Measurements from ENCODE around the gene ECSIT. TPM values are rescaled to one million over a fixed set of nuclear protein-coding genes. Genes with fewer than 3 reads are reported as not detected.

ECSIT gene
- polyA plus RNA-seq, 1 of the 3 experiments (the other 2 are of a cell fraction), result 43.8 TPM

- TF ChIP-seq USF2 (IDR thresholded peaks at IDR 0.05; ENCODE audit: borderline replicate concordance, low read depth, low read length), result no peak
- TF ChIP-seq EZH2phosphoT487 (IDR thresholded peaks at IDR 0.05; ENCODE audit: borderline replicate concordance, low read depth), result no peak
- TF ChIP-seq RAD21 (IDR thresholded peaks at IDR 0.05; ENCODE audit: low read length), result no peak
These were observed 25.2 kb upstream of the ECSIT start (continued) for GRCh38 chr19:11554160-11554559.

- Histone ChIP-seq H3K4me3 (ENCODE audit: low read depth in 2 of 2, low read length in 1 of 2) (no peak overlapping the region), H3F3A (replicated peaks; ENCODE audit: insufficient read depth) (no peaks in the 10 kb centered on the region), H3K9me3 (no peaks in the 10 kb centered on the region), H3K27me3 (ENCODE audit: insufficient read depth) (no peaks in the 10 kb centered on the region), H3K36me3 (replicated peaks in 1 of 2; ENCODE audit: control insufficient read depth in 1 of 2, insufficient read depth in 2 of 2, low read length in 1 of 2) (peaks cover 3 to 21% of the 10 kb centered on the region in 2 experiments), H2AFZ (ENCODE audit: low read depth) (no peak overlapping the region), H3K4me2 (no peak overlapping the region), H3K79me2 (ENCODE audit: insufficient read depth) (peaks cover 36% of the 10 kb centered on the region), H3K27ac (ENCODE audit: low read depth in 2 of 2, low read length in 1 of 2) (no peak overlapping the region), H4K20me1 (ENCODE audit: insufficient read depth) (peaks cover 21% of the 10 kb centered on the region), H3K9ac (no peak overlapping the region), H3K4me1 (ENCODE audit: control insufficient read depth in 1 of 2, insufficient read depth in 2 of 2, low read depth in 1 of 2, low read length in 1 of 2) (peaks cover 2 to 5% of the 10 kb centered on the region in 2 experiments; a peak in 1 of 4 replicates), H3K9me2 (no peaks in the 10 kb centered on the region)
- 94% methylated on average over 20 of the region's 20 CpGs for WGBS (ENCODE audit: low lambda C conversion rate)
- ChIA-PET POLR2A (interaction anchor here (1.2 kb wide), 1 partner anchor 45 kb away, joined by 3 read pairs; no protein-coding TSS in a partner anchor), CTCF (interaction anchor here (0.7 to 2.0 kb wide), 5 partner anchors 8 to 117 kb away, joined by 3 to 10 read pairs (median 5); partner anchors contain the start of gene PRKCSH)
- DNase-seq, result no peak
- no peak for TF ChIP-seq ZBTB33 (IDR thresholded peaks at IDR 0.05; ENCODE audit: borderline replicate concordance, low read depth)
- no peak for TF ChIP-seq NFIC (IDR thresholded peaks at IDR 0.05; ENCODE audit: borderline replicate concordance)
- TF ChIP-seq RFX5 (IDR thresholded peaks at IDR 0.05; ENCODE audit: low read length), result no peak
- no peak for TF ChIP-seq MEF2A (IDR thresholded peaks at IDR 0.05; ENCODE audit: borderline replicate concordance, low read depth)
- no peak for TF ChIP-seq FOXM1 (IDR thresholded peaks at IDR 0.05; ENCODE audit: low read depth)
- no peak for TF ChIP-seq GATA2 (CRISPR knock-in tag; IDR thresholded peaks at IDR 0.05)
- TF ChIP-seq RAD21 (IDR thresholded peaks at IDR 0.05; ENCODE audit: low read length), result no peak
- no peak for TF ChIP-seq TAF1 (IDR thresholded peaks at IDR 0.05; ENCODE audit: borderline replicate concordance, low read depth, low read length)
- no peak for TF ChIP-seq CTCF (IDR thresholded peaks at IDR 0.05)
- TF ChIP-seq GABPA (IDR thresholded peaks at IDR 0.05; ENCODE audit: low read depth), result no peak
- TF ChIP-seq TEAD4 (IDR thresholded peaks at IDR 0.05; ENCODE audit: borderline replicate concordance, insufficient read depth), result no peak
- no peak for TF ChIP-seq SMC3 (IDR thresholded peaks at IDR 0.05; ENCODE audit: low read depth, low read length)
- TF ChIP-seq ELF1 (IDR thresholded peaks at IDR 0.05), result no peak
- TF ChIP-seq, protein P1, sequence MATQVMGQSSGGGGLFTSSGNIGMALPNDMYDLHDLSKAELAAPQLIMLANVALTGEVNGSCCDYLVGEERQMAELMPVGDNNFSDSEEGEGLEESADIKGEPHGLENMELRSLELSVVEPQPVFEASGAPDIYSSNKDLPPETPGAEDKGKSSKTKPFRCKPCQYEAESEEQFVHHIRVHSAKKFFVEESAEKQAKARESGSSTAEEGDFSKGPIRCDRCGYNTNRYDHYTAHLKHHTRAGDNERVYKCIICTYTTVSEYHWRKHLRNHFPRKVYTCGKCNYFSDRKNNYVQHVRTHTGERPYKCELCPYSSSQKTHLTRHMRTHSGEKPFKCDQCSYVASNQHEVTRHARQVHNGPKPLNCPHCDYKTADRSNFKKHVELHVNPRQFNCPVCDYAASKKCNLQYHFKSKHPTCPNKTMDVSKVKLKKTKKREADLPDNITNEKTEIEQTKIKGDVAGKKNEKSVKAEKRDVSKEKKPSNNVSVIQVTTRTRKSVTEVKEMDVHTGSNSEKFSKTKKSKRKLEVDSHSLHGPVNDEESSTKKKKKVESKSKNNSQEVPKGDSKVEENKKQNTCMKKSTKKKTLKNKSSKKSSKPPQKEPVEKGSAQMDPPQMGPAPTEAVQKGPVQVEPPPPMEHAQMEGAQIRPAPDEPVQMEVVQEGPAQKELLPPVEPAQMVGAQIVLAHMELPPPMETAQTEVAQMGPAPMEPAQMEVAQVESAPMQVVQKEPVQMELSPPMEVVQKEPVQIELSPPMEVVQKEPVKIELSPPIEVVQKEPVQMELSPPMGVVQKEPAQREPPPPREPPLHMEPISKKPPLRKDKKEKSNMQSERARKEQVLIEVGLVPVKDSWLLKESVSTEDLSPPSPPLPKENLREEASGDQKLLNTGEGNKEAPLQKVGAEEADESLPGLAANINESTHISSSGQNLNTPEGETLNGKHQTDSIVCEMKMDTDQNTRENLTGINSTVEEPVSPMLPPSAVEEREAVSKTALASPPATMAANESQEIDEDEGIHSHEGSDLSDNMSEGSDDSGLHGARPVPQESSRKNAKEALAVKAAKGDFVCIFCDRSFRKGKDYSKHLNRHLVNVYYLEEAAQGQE (IDR thresholded peaks at IDR 0.05; ENCODE audit: low read depth, low read length), result no peak
- no peak for TF ChIP-seq POLR2AphosphoS5 (IDR thresholded peaks at IDR 0.05; ENCODE audit: low read depth, low read length)
- TF ChIP-seq CHD2 (IDR thresholded peaks at IDR 0.05; ENCODE audit: low read length, partially characterized antibody), result no peak
- no peak for TF ChIP-seq YY1 (IDR thresholded peaks at IDR 0.05; ENCODE audit: low read depth)
- TF ChIP-seq FOXJ3 (CRISPR knock-in tag; IDR thresholded peaks at IDR 0.05), result no peak
- no peak for TF ChIP-seq SIN3A (IDR thresholded peaks at IDR 0.05; ENCODE audit: borderline replicate concordance, low read depth, low read length)
- no peak for TF ChIP-seq RCOR1 (IDR thresholded peaks at IDR 0.05; ENCODE audit: low read length)
These were observed 23.9 kb upstream of the ECSIT start for GRCh38 chr19:11552666-11553372.

Data from SK-N-SH (cell line).